SK-N-SH treated with all-trans-retinoic acid at 6 μM for 48 hours (cell line): ENCODE measurements around the gene ETFB.

ENCODE experiments used
- ATAC-seq: fragments of 200-7000 bp; cut with Tn5 transposase; 3 replicates; pipeline ENCODE4 v1.9.1; 2020; ENCODE audit warnings: mild to moderate bottlenecking, moderate library complexity
- ARNTL ChIP-seq: fragments of 450-650 bp; formaldehyde crosslinking; IDR thresholded peaks from 2 replicates; pipeline ENCODE4 v1.5.0; 2020; ENCODE audit warnings: low read depth, mild to moderate bottlenecking, moderate library complexity, borderline replicate concordance
- BACH2 ChIP-seq: fragments of 250-450 bp; sonication (Bioruptor Pico); IDR thresholded peaks from 2 replicates; pipeline ENCODE4 v1.9.0; 2021; ENCODE audit warnings: mild to moderate bottlenecking, borderline replicate concordance
- ESRRG ChIP-seq: fragments of 250-450 bp; sonication (Bioruptor Pico); IDR thresholded peaks from 2 replicates; pipeline ENCODE4 v1.6.1; 2021; ENCODE audit warnings: mild to moderate bottlenecking
- ISL1 ChIP-seq: fragments of 250-450 bp; sonication (Bioruptor Pico); IDR thresholded peaks from 2 replicates; pipeline ENCODE4 v2.1.2; 2022; ENCODE audit warnings: mild to moderate bottlenecking, moderate library complexity
- OSR1 ChIP-seq: fragments of 250-450 bp; sonication (Bioruptor Pico); IDR thresholded peaks from 2 replicates; pipeline ENCODE4 v1.8.0; 2022; ENCODE audit warnings: moderate library complexity, mild to moderate bottlenecking, inconsistent platforms
- PATZ1 ChIP-seq: fragments of 250-450 bp; sonication (Bioruptor Pico); IDR thresholded peaks from 2 replicates; pipeline ENCODE4 v1.8.0; 2020; ENCODE audit warnings: mild to moderate bottlenecking, moderate library complexity, borderline replicate concordance
- PPARA ChIP-seq: fragments of 250-450 bp; sonication (Bioruptor Pico); IDR thresholded peaks from 2 replicates; pipeline ENCODE4 v1.5.0; 2020; ENCODE audit warnings: mild to moderate bottlenecking, borderline replicate concordance
- RARB ChIP-seq: fragments of 250-450 bp; sonication (Bioruptor Pico); IDR thresholded peaks from 2 replicates; pipeline ENCODE4 v1.8.0; 2021; ENCODE audit warnings: mild to moderate bottlenecking, moderate library complexity
- SNAI2 ChIP-seq: fragments of 250-450 bp; sonication (Bioruptor Pico); IDR thresholded peaks from 2 replicates; pipeline ENCODE4 v1.5.0; 2020; ENCODE audit warnings: mild to moderate bottlenecking, moderate library complexity
- TCF4 ChIP-seq: fragments of 250-450 bp; sonication (Bioruptor Pico); IDR thresholded peaks from 2 replicates; pipeline ENCODE4 v1.8.0; 2021; ENCODE audit warnings: mild to moderate bottlenecking, moderate library complexity, borderline replicate concordance
- TOX ChIP-seq: fragments of 250-450 bp; sonication (Bioruptor Pico); IDR thresholded peaks from 2 replicates; pipeline ENCODE4 v1.8.0; 2021; ENCODE audit warnings: mild to moderate bottlenecking, moderate library complexity, borderline replicate concordance
- ZFP30 ChIP-seq: fragments of 450-650 bp; formaldehyde crosslinking; IDR thresholded peaks from 2 replicates; pipeline ENCODE4 v1.5.0; 2022; ENCODE audit warnings: mild to moderate bottlenecking, moderate library complexity
- ZNF565 ChIP-seq: fragments of 450-650 bp; formaldehyde crosslinking; conservative IDR thresholded peaks from 2 replicates; pipeline ENCODE4 v1.5.0; 2020; ENCODE audit warnings: low read depth, mild to moderate bottlenecking, moderate library complexity
- ZNF70 ChIP-seq: fragments of 450-650 bp; formaldehyde crosslinking; IDR thresholded peaks from 2 replicates; pipeline ENCODE4 v1.5.0; 2020; ENCODE audit warnings: mild to moderate bottlenecking, moderate library complexity
- TF ChIP-seq, protein P1 (sequence below): fragments of 250-450 bp; sonication (Bioruptor Pico); IDR thresholded peaks from 2 replicates; pipeline ENCODE4 v1.5.1; 2020; ENCODE audit warnings: low read depth, mild to moderate bottlenecking, moderate library complexity
- TF ChIP-seq, protein P2 (sequence below): fragments of 250-450 bp; sonication (Bioruptor Pico); IDR thresholded peaks from 2 replicates; pipeline ENCODE4 v1.5.0; 2020; ENCODE audit warnings: mild to moderate bottlenecking, moderate library complexity
- TF ChIP-seq, protein P3 (sequence below): fragments of 250-450 bp; sonication (Bioruptor Pico); IDR thresholded peaks from 2 replicates; pipeline ENCODE4 v1.5.1; 2021; ENCODE audit warnings: mild to moderate bottlenecking, moderate library complexity

Gene ETFB

DNA sequence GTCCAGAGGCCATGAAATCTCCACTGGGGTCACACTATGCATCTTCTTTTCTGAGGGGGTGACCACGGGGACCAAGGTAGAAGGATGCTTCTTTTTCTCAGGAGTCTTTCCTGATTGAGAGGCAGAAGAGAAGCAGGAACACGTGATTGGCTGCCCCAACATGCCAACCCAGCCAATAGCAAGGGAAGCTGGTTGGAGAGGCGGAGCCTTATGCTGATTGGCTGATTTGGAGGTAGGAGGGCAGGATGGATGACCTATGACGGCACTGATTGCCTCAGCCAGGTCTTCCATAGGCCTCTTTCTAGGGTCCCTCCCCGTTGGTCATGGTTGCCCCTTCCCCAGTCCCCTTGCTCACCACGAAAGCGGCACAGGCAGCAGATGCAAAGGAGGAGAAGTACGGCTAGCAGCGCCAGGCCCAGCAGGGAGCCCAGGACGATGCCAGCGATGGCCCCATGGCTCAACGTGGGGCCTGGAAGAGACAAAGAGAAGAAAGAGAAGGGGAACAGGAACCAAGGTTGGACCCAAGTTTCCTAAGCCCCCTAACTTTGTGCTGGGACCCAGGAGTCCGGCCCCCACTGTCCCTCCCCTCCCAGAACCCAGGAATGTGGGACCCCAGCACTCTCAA lies 32.2 kb downstream of the ETFB start:
- no peak for ATAC-seq
- no peak for TF ChIP-seq PPARA
- TF ChIP-seq ZNF70 (CRISPR knock-in tag): no peak
- TF ChIP-seq TCF4: no peak
- TF ChIP-seq, protein P1, sequence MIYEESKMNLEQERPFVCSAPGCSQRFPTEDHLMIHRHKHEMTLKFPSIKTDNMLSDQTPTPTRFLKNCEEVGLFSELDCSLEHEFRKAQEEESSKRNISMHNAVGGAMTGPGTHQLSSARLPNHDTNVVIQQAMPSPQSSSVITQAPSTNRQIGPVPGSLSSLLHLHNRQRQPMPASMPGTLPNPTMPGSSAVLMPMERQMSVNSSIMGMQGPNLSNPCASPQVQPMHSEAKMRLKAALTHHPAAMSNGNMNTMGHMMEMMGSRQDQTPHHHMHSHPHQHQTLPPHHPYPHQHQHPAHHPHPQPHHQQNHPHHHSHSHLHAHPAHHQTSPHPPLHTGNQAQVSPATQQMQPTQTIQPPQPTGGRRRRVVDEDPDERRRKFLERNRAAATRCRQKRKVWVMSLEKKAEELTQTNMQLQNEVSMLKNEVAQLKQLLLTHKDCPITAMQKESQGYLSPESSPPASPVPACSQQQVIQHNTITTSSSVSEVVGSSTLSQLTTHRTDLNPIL: no peak
- TF ChIP-seq, protein P2, sequence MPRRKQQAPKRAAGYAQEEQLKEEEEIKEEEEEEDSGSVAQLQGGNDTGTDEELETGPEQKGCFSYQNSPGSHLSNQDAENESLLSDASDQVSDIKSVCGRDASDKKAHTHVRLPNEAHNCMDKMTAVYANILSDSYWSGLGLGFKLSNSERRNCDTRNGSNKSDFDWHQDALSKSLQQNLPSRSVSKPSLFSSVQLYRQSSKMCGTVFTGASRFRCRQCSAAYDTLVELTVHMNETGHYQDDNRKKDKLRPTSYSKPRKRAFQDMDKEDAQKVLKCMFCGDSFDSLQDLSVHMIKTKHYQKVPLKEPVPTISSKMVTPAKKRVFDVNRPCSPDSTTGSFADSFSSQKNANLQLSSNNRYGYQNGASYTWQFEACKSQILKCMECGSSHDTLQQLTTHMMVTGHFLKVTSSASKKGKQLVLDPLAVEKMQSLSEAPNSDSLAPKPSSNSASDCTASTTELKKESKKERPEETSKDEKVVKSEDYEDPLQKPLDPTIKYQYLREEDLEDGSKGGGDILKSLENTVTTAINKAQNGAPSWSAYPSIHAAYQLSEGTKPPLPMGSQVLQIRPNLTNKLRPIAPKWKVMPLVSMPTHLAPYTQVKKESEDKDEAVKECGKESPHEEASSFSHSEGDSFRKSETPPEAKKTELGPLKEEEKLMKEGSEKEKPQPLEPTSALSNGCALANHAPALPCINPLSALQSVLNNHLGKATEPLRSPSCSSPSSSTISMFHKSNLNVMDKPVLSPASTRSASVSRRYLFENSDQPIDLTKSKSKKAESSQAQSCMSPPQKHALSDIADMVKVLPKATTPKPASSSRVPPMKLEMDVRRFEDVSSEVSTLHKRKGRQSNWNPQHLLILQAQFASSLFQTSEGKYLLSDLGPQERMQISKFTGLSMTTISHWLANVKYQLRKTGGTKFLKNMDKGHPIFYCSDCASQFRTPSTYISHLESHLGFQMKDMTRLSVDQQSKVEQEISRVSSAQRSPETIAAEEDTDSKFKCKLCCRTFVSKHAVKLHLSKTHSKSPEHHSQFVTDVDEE (CRISPR knock-in tag): no peak
- no peak for TF ChIP-seq PATZ1 (CRISPR knock-in tag)
- no peak for TF ChIP-seq ZNF565 (CRISPR knock-in tag)
- TF ChIP-seq ZFP30: no peak
- TF ChIP-seq BACH2 (CRISPR knock-in tag): no peak
- TF ChIP-seq, all 23 proteins: peak for 0

DNA sequence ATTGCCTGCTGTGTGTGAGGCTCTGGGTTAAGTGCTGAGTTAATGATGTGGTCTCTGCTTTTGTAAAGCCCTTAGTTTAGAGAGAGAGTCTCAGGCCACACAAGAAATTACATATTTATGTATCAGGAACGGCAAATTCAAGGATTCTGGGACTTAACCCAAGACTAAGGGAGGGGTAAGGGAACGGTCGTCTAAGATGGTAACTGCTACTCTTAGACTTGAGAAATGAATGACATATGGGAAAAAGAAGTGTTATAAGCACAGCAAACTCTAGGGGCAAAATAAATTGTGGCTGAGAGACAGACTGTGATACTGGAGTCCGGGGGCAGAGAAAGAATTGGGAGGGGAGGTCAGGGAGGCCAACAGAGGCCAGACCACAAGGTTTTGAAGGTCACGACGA lies 34.5 kb downstream of the ETFB start:
- no peak for TF ChIP-seq PATZ1 (CRISPR knock-in tag)
- no peak for TF ChIP-seq ESRRG (CRISPR knock-in tag)
- TF ChIP-seq OSR1 (CRISPR knock-in tag): no peak
- TF ChIP-seq, protein P2 (CRISPR knock-in tag): no peak
- TF ChIP-seq ARNTL (CRISPR knock-in tag): no peak
- no peak for TF ChIP-seq TCF4
- TF ChIP-seq BACH2 (CRISPR knock-in tag): no peak
- TF ChIP-seq, protein P3, sequence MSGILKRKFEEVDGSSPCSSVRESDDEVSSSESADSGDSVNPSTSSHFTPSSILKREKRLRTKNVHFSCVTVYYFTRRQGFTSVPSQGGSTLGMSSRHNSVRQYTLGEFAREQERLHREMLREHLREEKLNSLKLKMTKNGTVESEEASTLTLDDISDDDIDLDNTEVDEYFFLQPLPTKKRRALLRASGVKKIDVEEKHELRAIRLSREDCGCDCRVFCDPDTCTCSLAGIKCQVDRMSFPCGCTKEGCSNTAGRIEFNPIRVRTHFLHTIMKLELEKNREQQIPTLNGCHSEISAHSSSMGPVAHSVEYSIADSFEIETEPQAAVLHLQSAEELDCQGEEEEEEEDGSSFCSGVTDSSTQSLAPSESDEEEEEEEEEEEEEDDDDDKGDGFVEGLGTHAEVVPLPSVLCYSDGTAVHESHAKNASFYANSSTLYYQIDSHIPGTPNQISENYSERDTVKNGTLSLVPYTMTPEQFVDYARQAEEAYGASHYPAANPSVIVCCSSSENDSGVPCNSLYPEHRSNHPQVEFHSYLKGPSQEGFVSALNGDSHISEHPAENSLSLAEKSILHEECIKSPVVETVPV (CRISPR knock-in tag): no peak
- no peak for TF ChIP-seq ISL1 (CRISPR knock-in tag)
- no peak for TF ChIP-seq SNAI2 (CRISPR knock-in tag)
- TF ChIP-seq ZFP30: no peak
- TF ChIP-seq TOX (CRISPR knock-in tag): no peak
- TF ChIP-seq RARB (CRISPR knock-in tag): no peak
- TF ChIP-seq, all 23 proteins: peak for 0

More for the DNA sequence above, 34.5 kb downstream of the ETFB start:
- ATAC-seq: no peak
